Measurements from ENCODE around the gene SPACDR. TPM values are rescaled to one million over a fixed set of nuclear protein-coding genes. Genes with fewer than 3 reads are reported as not detected.
A peak's percentile ranks its signal among the peaks of the same experiment; 100 is the strongest.

Gene SPACDR
- total RNA-seq, 1 experiment from 2014 or later = not detected

- Histone ChIP-seq H2BK5ac (ENCODE audit: insufficient read length, low read length) (no peak overlapping the region), H3K23ac (ENCODE audit: insufficient read length, low read depth, low read length) (no peak overlapping the region), H4K20me1 (ENCODE audit: control insufficient read depth, insufficient read depth, insufficient read length) (no peaks in the 10 kb centered on the region), H3K18ac (ENCODE audit: insufficient read length, low read depth, low read length) (no peak overlapping the region), H3K56ac (ENCODE audit: insufficient read length, low read depth, low read length) (no peak overlapping the region), H3K79me1 (ENCODE audit: insufficient read depth, low read depth, low read length, poor library complexity, severe bottlenecking) (peaks cover 3% of the 10 kb centered on the region), H3T11ph (ENCODE audit: low read length) (no peak overlapping the region), H3K27me3 (ENCODE audit: insufficient read depth, low read length) (no peaks in the 10 kb centered on the region), H2BK15ac (ENCODE audit: low read depth, low read length) (no peak overlapping the region), H4K5ac (ENCODE audit: insufficient read length, low read depth, low read length) (no peak overlapping the region), H2AK5ac (ENCODE audit: insufficient read length, low read length) (no peak overlapping the region), H2BK12ac (ENCODE audit: insufficient read length, low read depth, low read length) (no peak overlapping the region), H3K9ac (ENCODE audit: extremely low read depth, insufficient read length, low read length) (no peak overlapping the region), H3K4ac (ENCODE audit: low read depth, low read length) (no peak overlapping the region), H3K4me1 (ENCODE audit: insufficient read depth, low read length) (no peaks in the 10 kb centered on the region), H3K4me2 (ENCODE audit: insufficient read depth, insufficient read length, low read length) (peak overlapping the region; percentile 8), H3K79me2 (ENCODE audit: insufficient read depth, low read length) (no peaks in the 10 kb centered on the region; the same call in 1 of the 2 replicates), H2BK20ac (ENCODE audit: low read depth, low read length, poor library complexity, severe bottlenecking) (no peak overlapping the region), H3K9me3 (ENCODE audit: control insufficient read depth, low read depth, low read length) (no peaks in the 10 kb centered on the region), H2AFZ (ENCODE audit: low read length) (no peak overlapping the region), H4K91ac (ENCODE audit: insufficient read length, low read depth, low read length) (no peak overlapping the region), H2BK120ac (ENCODE audit: low read depth, low read length, poor library complexity, severe bottlenecking) (no peak overlapping the region), H3K27ac (ENCODE audit: insufficient read length, low read depth, low read length) (no peak overlapping the region), H3K14ac (ENCODE audit: insufficient read depth, low read length) (no peak overlapping the region), H3K23me2 (ENCODE audit: insufficient read length, low read depth, low read length, poor library complexity, severe bottlenecking) (peaks cover 11% of the 10 kb centered on the region), H4K8ac (replicated peaks; ENCODE audit: insufficient read length, low read depth, low read length) (no peak overlapping the region)
- WGBS (ENCODE audit: extremely low coverage, insufficient read length, low lambda C conversion rate) = no CpG with 5 or more reads among the region's 4 CpGs
- Mint-ChIP-seq H3K4me1 (peaks cover 45 to 46% of the 10 kb centered on the region in 2 experiments), H3K27ac (peak overlapping the region in 2 of 3 experiments; percentile 81 to 85; a peak in 4 of 7 replicates), H3K4me3 (peak overlapping the region; percentile 86 to 95), H3K27me3 (ENCODE audit: low read depth) (peaks cover 23% of the 10 kb centered on the region), H3K36me3 (ENCODE audit: insufficient read depth in 1 of 3, low read depth in 3 of 3) (peaks cover 37 to 54% (median 40%) of the 10 kb centered on the region in 3 experiments), H3K9me3 (peaks cover 4 to 14% of the 10 kb centered on the region in 2 experiments; a peak in 3 of 5 replicates)
- TF ChIP-seq, protein P1, sequence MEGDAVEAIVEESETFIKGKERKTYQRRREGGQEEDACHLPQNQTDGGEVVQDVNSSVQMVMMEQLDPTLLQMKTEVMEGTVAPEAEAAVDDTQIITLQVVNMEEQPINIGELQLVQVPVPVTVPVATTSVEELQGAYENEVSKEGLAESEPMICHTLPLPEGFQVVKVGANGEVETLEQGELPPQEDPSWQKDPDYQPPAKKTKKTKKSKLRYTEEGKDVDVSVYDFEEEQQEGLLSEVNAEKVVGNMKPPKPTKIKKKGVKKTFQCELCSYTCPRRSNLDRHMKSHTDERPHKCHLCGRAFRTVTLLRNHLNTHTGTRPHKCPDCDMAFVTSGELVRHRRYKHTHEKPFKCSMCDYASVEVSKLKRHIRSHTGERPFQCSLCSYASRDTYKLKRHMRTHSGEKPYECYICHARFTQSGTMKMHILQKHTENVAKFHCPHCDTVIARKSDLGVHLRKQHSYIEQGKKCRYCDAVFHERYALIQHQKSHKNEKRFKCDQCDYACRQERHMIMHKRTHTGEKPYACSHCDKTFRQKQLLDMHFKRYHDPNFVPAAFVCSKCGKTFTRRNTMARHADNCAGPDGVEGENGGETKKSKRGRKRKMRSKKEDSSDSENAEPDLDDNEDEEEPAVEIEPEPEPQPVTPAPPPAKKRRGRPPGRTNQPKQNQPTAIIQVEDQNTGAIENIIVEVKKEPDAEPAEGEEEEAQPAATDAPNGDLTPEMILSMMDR (conservative IDR thresholded peaks at IDR 0.05) = no peak
- DNase-seq = no peak
Observed at GRCh38 chr7:100432053-100432452, 32.0 kb downstream of the SPACDR start.

All from H9 (cell line).